GM23248 (cell line): ENCODE measurements around the gene EHBP1. TPM values are rescaled to one million over a fixed set of nuclear protein-coding genes. Genes with fewer than 3 reads are reported as not detected.
A peak's percentile ranks its signal among the peaks of the same experiment; 100 is the strongest.

Experiments
- DNase-seq: peaks from one replicate; pipeline ENCODE4 v3.0.0-alpha.2; 2015
- H2AFZ ChIP-seq: fragments of 200-600 bp; sonication (generic); 2 replicates; pipeline ENCODE4 v1.6.1; 2016; ENCODE audit warnings: antibody characterized with exemption
- H3F3A ChIP-seq: fragments of 200-600 bp; sonication (generic); 2 replicates; pipeline ENCODE4 v1.6.1; 2016; ENCODE audit warnings: mild to moderate bottlenecking, antibody characterized with exemption, mixed run types; ENCODE audit not compliant: insufficient read depth
- H3K27ac ChIP-seq: fragments of 200-600 bp; sonication (generic); 2 replicates; pipeline ENCODE4 v1.5.1; 2016; ENCODE audit warnings: mild to moderate bottlenecking
- H3K27me3 ChIP-seq: fragments of 200-600 bp; sonication (generic); replicated peaks from 2 replicates; pipeline ENCODE4 v1.6.1; 2016; ENCODE audit warnings: mild to moderate bottlenecking; ENCODE audit not compliant: insufficient read depth
- H3K36me3 ChIP-seq: fragments of 200-600 bp; sonication (generic); 2 replicates; pipeline ENCODE4 v1.6.1; 2016; ENCODE audit warnings: low read depth, mild to moderate bottlenecking
- H3K4me1 ChIP-seq: fragments of 200-600 bp; sonication (generic); 2 replicates; pipeline ENCODE4 v1.6.1; 2016; ENCODE audit warnings: mild to moderate bottlenecking; ENCODE audit not compliant: insufficient read depth
- H3K4me2 ChIP-seq: fragments of 200-600 bp; sonication (generic); one replicate; pipeline ENCODE4 v1.6.1; 2016; ENCODE audit warnings: mild to moderate bottlenecking; ENCODE audit not compliant: unreplicated experiment
- H3K4me3 ChIP-seq: fragments of 200-600 bp; sonication (generic); 2 replicates; pipeline ENCODE4 v1.5.1; 2016; ENCODE audit warnings: mild to moderate bottlenecking
- H3K79me2 ChIP-seq: fragments of 200-600 bp; sonication (generic); 2 replicates; pipeline ENCODE4 v1.6.1; 2016; ENCODE audit warnings: mild to moderate bottlenecking; ENCODE audit not compliant: insufficient read depth
- H3K9ac ChIP-seq: fragments of 200-600 bp; sonication (generic); 2 replicates; pipeline ENCODE4 v1.6.1; 2016; ENCODE audit warnings: mild to moderate bottlenecking
- H3K9me2 ChIP-seq: fragments of 200-600 bp; sonication (generic); 2 replicates; pipeline ENCODE4 v1.6.1; 2016; ENCODE audit warnings: mixed run types, mild to moderate bottlenecking, moderate library complexity; ENCODE audit not compliant: insufficient read depth
- H3K9me3 ChIP-seq: fragments of 200-600 bp; sonication (generic); one replicate; pipeline ENCODE4 v1.6.1; 2017; ENCODE audit warnings: low read depth
- H4K20me1 ChIP-seq: fragments of 200-600 bp; sonication (generic); 2 replicates; pipeline ENCODE4 v1.6.0; 2016; ENCODE audit not compliant: insufficient read depth
- EZH2 ChIP-seq: fragments of 200-600 bp; sonication (generic); IDR thresholded peaks from 2 replicates; pipeline ENCODE4 v1.6.1; 2018; ENCODE audit warnings: antibody characterized with exemption, mild to moderate bottlenecking; ENCODE audit not compliant: insufficient read depth, poor library complexity, severe bottlenecking
- EZH2phosphoT487 ChIP-seq: fragments of 200-600 bp; sonication (generic); IDR thresholded peaks from 2 replicates; pipeline ENCODE4 v1.6.1; 2018; ENCODE audit warnings: antibody characterized with exemption, moderate library complexity, mild to moderate bottlenecking, low read depth; ENCODE audit not compliant: insufficient read depth
- WGBS, 2 experiments: methylation state at CpG; one replicate each; pipeline ENCODE4 v1.1.6; 2015 to 2017; ENCODE audit warnings: low lambda C conversion rate in 2 of 2, low coverage in 1 of 2; ENCODE audit errors: missing lambda C conversion rate in 2 of 2; 5-methylcytosine and 5-hydroxymethylcytosine counted together
- in situ Hi-C: fragments of 300-500 bp; cut with MboI; formaldehyde crosslinking; loops from 2 replicates; pipeline ENCODE4 v1.15.0; 2020
- polyA plus RNA-seq: library from polyadenylated mRNA; unstranded; fragments of >200 nt; fragmentation: Nextera tagmentation; extraction: Ambion mirVana; gene quantifications from 2 replicates; pipeline ENCODE4 v1.2.1, GENCODE V29; 2016
- total RNA-seq: library from RNA; depleted of rRNA; stranded (reverse); fragments of >200 nt; shearing (Covaris generic); gene quantifications from 2 replicates; pipeline ENCODE4 v1.2.3, GENCODE V29; 2014

Gene EHBP1
- total and polyA plus RNA-seq, 2 experiments from 2014 or later: 41.3 to 56.8 TPM

DNA sequence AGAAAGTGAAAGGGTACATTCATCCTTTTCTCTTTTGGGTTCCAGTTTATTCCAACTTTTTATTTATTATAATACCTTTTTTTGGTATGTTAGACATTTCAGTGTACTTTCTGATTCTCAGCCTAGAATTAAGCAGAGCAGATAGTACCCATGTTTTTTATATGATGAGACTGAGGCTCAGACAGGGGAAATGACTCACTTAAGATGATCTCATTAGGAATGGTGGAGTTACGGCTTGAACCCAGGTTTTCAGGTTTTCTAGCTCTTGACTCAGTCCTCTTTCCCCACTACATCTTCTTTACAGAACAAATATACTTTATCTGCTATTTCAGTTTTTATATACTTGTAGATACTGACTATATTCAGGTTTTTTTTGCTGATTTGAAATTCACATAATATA, 293.4 kb downstream of the EHBP1 start:
- 0 to 9% methylated on average over 1 of the region's 1 CpG for WGBS, 2 experiments
- no peak overlapping the region for H2AFZ ChIP-seq
- H3K27ac ChIP-seq: peak overlapping the region; percentile 39
- no peak overlapping the region for H3K9ac ChIP-seq
- in situ Hi-C loops: no loop called here
- no peaks in the 10 kb centered on the region for H3K27me3 ChIP-seq
- no peaks in the 10 kb centered on the region for H3K9me2 ChIP-seq
- peaks cover 19% of the 10 kb centered on the region; the same call in 1 of the 2 replicates for H3F3A ChIP-seq
- H3K4me3 ChIP-seq: no peak overlapping the region
- H3K79me2 ChIP-seq: no peaks in the 10 kb centered on the region
- H3K36me3 ChIP-seq: peaks cover 45% of the 10 kb centered on the region
- H3K9me3 ChIP-seq: no peaks in the 10 kb centered on the region
- DNase-seq: peak; percentile 62
- H3K4me2 ChIP-seq: no peak overlapping the region
- H4K20me1 ChIP-seq: no peaks in the 10 kb centered on the region
- TF ChIP-seq EZH2 (no peak), EZH2phosphoT487 (no peak)
- H3K4me1 ChIP-seq: peaks cover 17% of the 10 kb centered on the region

- WGBS, 2 experiments: 100% methylated on average over 1 of the region's 1 CpG
- H3K4me2 ChIP-seq: no peak overlapping the region
Measured at GRCh38 chr2:62999905-63000304, 294.4 kb downstream of the EHBP1 start.

GRCh38 chr2:63000801-63001200, 295.3 kb downstream of the EHBP1 start:
- Histone ChIP-seq H3K27me3 (no peaks in the 10 kb centered on the region), H3K79me2 (no peaks in the 10 kb centered on the region), H3K9me3 (no peaks in the 10 kb centered on the region), H3K36me3 (peaks cover 44% of the 10 kb centered on the region), H3K27ac (no peak overlapping the region), H3F3A (peaks cover 19% of the 10 kb centered on the region; the same call in 1 of the 2 replicates), H3K9me2 (no peaks in the 10 kb centered on the region), H4K20me1 (no peaks in the 10 kb centered on the region), H2AFZ (no peak overlapping the region), H3K4me3 (no peak overlapping the region), H3K4me1 (peaks cover 17% of the 10 kb centered on the region), H3K4me2 (no peak overlapping the region), H3K9ac (no peak overlapping the region)
- peak; percentile 46 for DNase-seq
- TF ChIP-seq EZH2 (no peak), EZH2phosphoT487 (no peak)
- in situ Hi-C loops: no loop called here
- WGBS, 2 experiments: 68 to 74% methylated on average over 1 of the region's 1 CpG

More at GRCh38 chr2:62999905-63000304, 294.4 kb downstream of the EHBP1 start:
- no peaks in the 10 kb centered on the region for H3K9me3 ChIP-seq
- H3K4me3 ChIP-seq: no peak overlapping the region
- H3K4me1 ChIP-seq: peaks cover 17% of the 10 kb centered on the region
- H3K27me3 ChIP-seq: no peaks in the 10 kb centered on the region
- peak; percentile 61 for DNase-seq
- H2AFZ ChIP-seq: no peak overlapping the region
- in situ Hi-C loops: no loop called here
- peak overlapping the region; percentile 39 for H3K27ac ChIP-seq
- no peak overlapping the region for H3K9ac ChIP-seq
- peaks cover 44% of the 10 kb centered on the region for H3K36me3 ChIP-seq
- no peak for TF ChIP-seq EZH2phosphoT487
- no peak for TF ChIP-seq EZH2
- H3F3A ChIP-seq: peaks cover 19% of the 10 kb centered on the region; the same call in 1 of the 2 replicates
- H3K9me2 ChIP-seq: no peaks in the 10 kb centered on the region
- H3K79me2 ChIP-seq: no peaks in the 10 kb centered on the region
- no peaks in the 10 kb centered on the region for H4K20me1 ChIP-seq

DNA sequence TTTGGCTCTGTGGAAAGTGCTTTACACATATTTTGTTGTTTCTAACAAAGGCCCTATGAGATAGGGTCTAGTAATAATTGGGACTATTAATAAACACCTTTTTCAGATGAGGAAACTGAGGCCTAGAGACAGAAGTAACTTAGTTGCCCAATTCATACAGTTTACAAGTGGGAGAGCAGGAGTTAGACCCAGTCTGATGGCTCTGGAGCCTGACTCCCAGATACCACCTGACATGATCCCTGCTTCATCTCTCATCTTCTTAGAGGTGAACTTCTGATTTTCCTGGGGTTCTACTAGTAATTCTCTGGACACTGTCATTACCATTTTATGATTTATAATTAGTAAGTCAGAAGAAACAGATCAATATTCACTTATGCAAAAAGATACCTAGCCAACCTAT, 296.1 kb downstream of the EHBP1 start:
- DNase-seq: no peak
- Histone ChIP-seq H3K27me3 (no peaks in the 10 kb centered on the region), H3K9ac (no peak overlapping the region), H3K4me1 (peaks cover 17% of the 10 kb centered on the region), H4K20me1 (no peaks in the 10 kb centered on the region), H3K79me2 (no peaks in the 10 kb centered on the region; the same call in 1 of the 2 replicates), H3K9me2 (no peaks in the 10 kb centered on the region), H2AFZ (no peak overlapping the region), H3K9me3 (no peaks in the 10 kb centered on the region), H3F3A (peaks cover 19% of the 10 kb centered on the region; the same call in 1 of the 2 replicates), H3K27ac (no peak overlapping the region), H3K4me2 (no peak overlapping the region), H3K4me3 (no peak overlapping the region), H3K36me3 (peaks cover 41% of the 10 kb centered on the region)
- TF ChIP-seq EZH2 (no peak), EZH2phosphoT487 (no peak)
- in situ Hi-C loops: no loop called here

GRCh38 chr2:63003351-63003750, 297.8 kb downstream of the EHBP1 start:
- in situ Hi-C loops: no loop called here
- no peak for TF ChIP-seq EZH2
- TF ChIP-seq EZH2phosphoT487: no peak
- H2AFZ ChIP-seq: no peak overlapping the region
- H4K20me1 ChIP-seq: no peaks in the 10 kb centered on the region
- 97 to 99% methylated on average over 4 of the region's 4 CpGs for WGBS, 2 experiments
- H3K27ac ChIP-seq: no peak overlapping the region
- no peaks in the 10 kb centered on the region; the same call in 1 of the 2 replicates for H3K79me2 ChIP-seq
- H3K4me2 ChIP-seq: no peak overlapping the region
- peaks cover 14% of the 10 kb centered on the region; the same call in 1 of the 2 replicates for H3F3A ChIP-seq
- no peaks in the 10 kb centered on the region for H3K9me2 ChIP-seq
- no peaks in the 10 kb centered on the region for H3K9me3 ChIP-seq
- no peak overlapping the region for H3K4me3 ChIP-seq
- H3K4me1 ChIP-seq: peaks cover 17% of the 10 kb centered on the region
- peaks cover 45% of the 10 kb centered on the region for H3K36me3 ChIP-seq
- H3K27me3 ChIP-seq: no peaks in the 10 kb centered on the region
- DNase-seq: no peak
- H3K9ac ChIP-seq: no peak overlapping the region
